Large intestine (tissue), 3 donors: ENCODE results near the gene STK39. TPM values are rescaled to one million over a fixed set of nuclear protein-coding genes. Genes with fewer than 3 reads are reported as not detected.
A peak's percentile ranks its signal among the peaks of the same experiment; 100 is the strongest.

Source experiments
- DNase-seq, 2 donors: peaks; one replicate each; pipeline versions ENCODE4 v3.0.0 to v3.0.0-alpha.2; 2013
- H3K27ac ChIP-seq: one replicate; pipeline ENCODE4 v1.5.1; 2013; ENCODE audit warnings: low read length
- H3K27me3 ChIP-seq: 2 replicates; pipeline ENCODE4 v1.6.1; 2013; ENCODE audit warnings: low read length; ENCODE audit not compliant: control insufficient read depth, insufficient read depth
- H3K36me3 ChIP-seq: 2 replicates; pipeline ENCODE4 v1.6.1; 2013; ENCODE audit warnings: low read length; ENCODE audit not compliant: control insufficient read depth, insufficient read depth
- H3K4me1 ChIP-seq: one replicate; pipeline ENCODE4 v1.6.1; 2013; ENCODE audit warnings: low read length; ENCODE audit not compliant: control insufficient read depth, insufficient read depth
- H3K4me3 ChIP-seq: one replicate; pipeline ENCODE4 v1.5.1; 2013; ENCODE audit warnings: low read length
- H3K9me3 ChIP-seq: one replicate; pipeline ENCODE4 v1.6.1; 2013; ENCODE audit warnings: mild to moderate bottlenecking, low read depth, low read length, moderate library complexity; ENCODE audit not compliant: control insufficient read depth
- WGBS: methylation state at CpG from one replicate; pipeline ENCODE4 v1.1.5; 2013; ENCODE audit warnings: low lambda C conversion rate; ENCODE audit not compliant: insufficient coverage; 5-methylcytosine and 5-hydroxymethylcytosine counted together
- polyA plus RNA-seq: library from polyadenylated mRNA; unstranded; fragments of 120-200 nt; gene quantifications from one replicate; pipeline ENCODE4 v1.2.1, GENCODE V29; 2013

The STK39 gene
- polyA plus RNA-seq, 1 donor: 22.4 TPM

DNA sequence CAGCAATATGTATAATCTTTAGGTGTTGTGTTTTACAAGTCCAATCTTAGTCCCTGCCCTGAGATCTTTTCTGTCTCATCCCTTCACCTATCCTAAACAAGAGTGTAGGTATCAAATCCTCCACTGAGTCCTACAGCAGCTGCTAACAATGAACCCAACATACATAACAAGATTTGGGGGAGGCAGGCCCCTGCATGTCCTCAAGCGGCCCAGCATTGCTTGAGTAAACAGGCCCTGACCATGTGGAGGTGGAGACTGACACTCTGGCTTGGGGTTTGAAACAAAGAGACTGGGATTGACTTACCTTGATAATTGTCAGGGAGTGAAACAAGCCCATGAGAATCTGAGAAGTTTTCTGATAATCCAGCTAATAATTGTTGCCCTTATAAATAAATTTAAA, 213.4 kb downstream of the STK39 start:
- Histone ChIP-seq H3K36me3 (peaks cover 5% of the 10 kb centered on the region), H3K4me1 (peaks cover 3% of the 10 kb centered on the region), H3K9me3 (no peaks in the 10 kb centered on the region), H3K27me3 (no peaks in the 10 kb centered on the region), H3K4me3 (no peak overlapping the region), H3K27ac (no peak overlapping the region)
- WGBS: no CpG with 5 or more reads among the region's 1 CpG
- DNase-seq: no peak

DNA sequence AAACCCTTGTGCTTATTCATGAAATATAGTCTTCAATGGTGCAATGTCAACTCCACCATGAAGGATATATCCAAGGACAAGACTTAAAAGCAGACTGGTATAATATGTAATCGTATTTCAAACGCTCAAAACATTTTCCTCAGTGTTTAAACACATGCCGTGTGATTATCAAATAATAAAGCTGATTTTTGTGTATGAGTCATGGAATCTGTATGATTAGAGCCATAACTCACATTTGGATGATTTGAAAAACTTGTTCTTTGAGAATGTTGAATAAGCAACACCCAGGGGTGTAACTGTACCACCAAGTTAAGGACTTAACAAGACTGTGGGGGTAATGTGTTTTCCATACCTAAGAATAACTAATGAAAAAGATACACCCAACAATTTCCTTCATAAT, 215.3 kb downstream of the STK39 start:
- no peaks in the 10 kb centered on the region for H3K9me3 ChIP-seq
- WGBS: 92% methylated on average over 2 of the region's 3 CpGs
- no peak overlapping the region for H3K4me3 ChIP-seq
- H3K27me3 ChIP-seq: no peaks in the 10 kb centered on the region
- DNase-seq: no peak
- H3K36me3 ChIP-seq: peaks cover 5% of the 10 kb centered on the region
- peaks cover 14% of the 10 kb centered on the region for H3K4me1 ChIP-seq
- no peak overlapping the region for H3K27ac ChIP-seq

DNA sequence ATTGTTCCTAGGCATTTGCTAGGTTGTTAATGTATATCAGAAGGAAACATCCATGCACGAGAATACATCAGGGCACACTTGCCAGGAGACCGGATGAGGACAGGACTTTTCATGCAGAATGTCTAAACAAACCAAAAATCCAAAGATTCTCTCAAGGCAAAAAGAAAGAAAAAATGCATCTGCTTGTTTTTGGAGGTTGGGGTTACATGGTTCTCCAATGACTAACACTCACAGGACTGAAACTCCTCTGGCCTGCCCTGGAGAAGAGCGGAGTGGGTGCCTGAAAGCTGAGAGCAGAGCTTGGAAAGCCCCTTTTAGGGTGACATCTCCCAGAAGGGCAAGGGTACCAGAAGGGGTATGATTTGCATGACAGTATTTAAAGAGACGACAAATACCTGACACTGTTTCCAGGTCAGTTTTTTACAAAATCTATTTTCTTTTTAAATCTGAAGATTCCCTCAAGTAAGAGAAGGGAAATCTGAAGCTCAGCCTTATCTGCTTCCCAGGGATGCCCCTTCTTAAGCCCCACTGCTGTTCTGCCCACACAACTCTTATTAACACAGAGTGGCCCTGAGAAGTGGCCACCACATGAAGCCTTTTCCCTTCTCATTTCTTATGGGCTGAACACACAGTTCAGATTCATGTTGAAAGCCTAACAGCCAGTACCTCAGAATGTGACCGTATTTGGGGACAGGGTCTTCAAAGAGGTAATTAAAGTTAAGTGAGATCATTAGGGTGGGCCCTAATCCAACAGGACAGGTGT, 216.4 kb downstream of the STK39 start:
- Histone ChIP-seq H3K27ac (no peak overlapping the region), H3K9me3 (no peaks in the 10 kb centered on the region)
- WGBS: 83% methylated on average over 1 of the region's 5 CpGs

DNA sequence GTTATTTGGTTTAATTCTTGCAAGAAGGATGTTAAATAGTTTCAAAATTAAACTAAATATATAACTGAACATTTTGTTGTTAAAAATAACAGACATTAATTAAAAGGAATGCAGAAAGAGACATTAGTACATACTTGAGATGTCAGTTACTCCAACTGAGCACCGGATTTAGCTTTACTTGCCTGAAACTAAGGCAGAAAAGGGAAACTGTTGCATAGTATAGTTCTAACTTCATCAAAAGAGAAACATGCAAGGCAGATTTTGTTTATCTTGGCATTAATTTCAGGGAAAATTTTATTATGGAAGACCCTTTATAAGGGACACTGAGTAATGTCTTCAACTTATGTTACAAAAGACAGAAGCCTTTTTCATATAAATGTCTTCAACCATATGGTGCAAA, 218.3 kb downstream of the STK39 start:
- no peak for DNase-seq
- Histone ChIP-seq H3K4me3 (no peak overlapping the region), H3K27me3 (no peaks in the 10 kb centered on the region), H3K27ac (no peak overlapping the region), H3K36me3 (no peaks in the 10 kb centered on the region), H3K9me3 (no peaks in the 10 kb centered on the region), H3K4me1 (peaks cover 22% of the 10 kb centered on the region)
- WGBS: no CpG with 5 or more reads among the region's 1 CpG

More for the DNA sequence above, 216.4 kb downstream of the STK39 start:
- H3K4me1 ChIP-seq: peaks cover 14% of the 10 kb centered on the region
- H3K36me3 ChIP-seq: peaks cover 5% of the 10 kb centered on the region
- no peaks in the 10 kb centered on the region for H3K27me3 ChIP-seq
- no peak for DNase-seq
- H3K4me3 ChIP-seq: no peak overlapping the region

DNA sequence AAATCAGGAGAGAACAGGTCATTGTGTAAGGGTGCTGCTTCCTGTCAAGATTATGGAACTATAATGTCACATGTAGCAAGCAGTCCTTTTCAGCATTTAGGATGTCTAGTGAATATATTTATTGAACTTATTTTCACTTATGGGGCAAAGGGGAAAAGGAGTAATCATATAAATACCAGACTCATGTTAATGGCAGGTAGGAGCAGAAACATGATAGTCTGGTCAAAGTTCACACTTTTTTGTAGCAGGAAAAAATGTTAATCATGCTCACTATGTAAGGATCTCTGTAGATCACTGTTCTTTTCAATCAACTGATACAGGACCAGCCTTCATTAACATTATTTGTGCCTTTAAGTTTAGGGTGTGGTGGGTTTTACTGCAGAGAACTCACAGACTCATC, 219.0 kb downstream of the STK39 start:
- H3K36me3 ChIP-seq: no peaks in the 10 kb centered on the region
- no peak overlapping the region for H3K27ac ChIP-seq
- peak; percentile 53 to 85 for DNase-seq
- H3K9me3 ChIP-seq: no peaks in the 10 kb centered on the region
- H3K4me3 ChIP-seq: no peak overlapping the region
- peaks cover 22% of the 10 kb centered on the region for H3K4me1 ChIP-seq
- H3K27me3 ChIP-seq: no peaks in the 10 kb centered on the region

DNA sequence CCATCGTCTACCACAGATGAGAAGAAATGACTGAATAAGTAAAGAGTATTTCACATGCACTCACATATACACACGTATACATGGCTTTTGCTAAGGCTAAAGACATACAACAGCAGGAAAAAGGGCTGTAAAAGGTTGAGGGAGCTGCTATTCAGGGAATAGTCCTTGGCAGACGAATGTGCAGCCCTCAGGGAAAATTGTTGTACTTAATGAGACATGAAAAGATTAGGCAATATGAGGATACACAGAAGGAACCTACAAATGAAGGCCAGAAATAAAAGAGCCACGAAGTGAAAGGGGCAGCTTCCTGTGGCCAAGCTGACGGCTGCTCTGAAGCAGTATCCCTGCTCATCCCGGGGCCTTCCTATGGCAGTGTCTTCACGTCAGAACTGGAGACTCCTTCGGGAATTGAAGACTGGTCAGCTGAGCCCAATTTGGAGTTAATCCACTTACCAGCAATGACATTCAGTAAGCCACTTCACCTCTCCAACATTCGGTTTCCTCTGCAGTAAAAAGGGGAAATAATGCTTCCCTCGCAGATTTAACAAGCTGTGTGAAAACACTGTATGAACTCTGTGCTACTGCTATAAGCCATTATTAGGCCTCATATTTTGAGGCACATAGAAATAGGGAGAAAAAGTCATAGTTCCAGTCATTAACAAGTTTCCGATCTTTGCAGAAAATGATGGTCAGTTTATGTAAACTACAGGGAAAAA, 221.8 kb downstream of the STK39 start:
- DNase-seq: peak in 1 of 2 donors; percentile 17
- WGBS: 65% methylated on average over 4 of the region's 11 CpGs
- Histone ChIP-seq H3K4me1 (peaks cover 22% of the 10 kb centered on the region), H3K27me3 (no peaks in the 10 kb centered on the region), H3K36me3 (no peaks in the 10 kb centered on the region), H3K27ac (peak overlapping the region; percentile 20), H3K9me3 (no peaks in the 10 kb centered on the region), H3K4me3 (no peak overlapping the region)

DNA sequence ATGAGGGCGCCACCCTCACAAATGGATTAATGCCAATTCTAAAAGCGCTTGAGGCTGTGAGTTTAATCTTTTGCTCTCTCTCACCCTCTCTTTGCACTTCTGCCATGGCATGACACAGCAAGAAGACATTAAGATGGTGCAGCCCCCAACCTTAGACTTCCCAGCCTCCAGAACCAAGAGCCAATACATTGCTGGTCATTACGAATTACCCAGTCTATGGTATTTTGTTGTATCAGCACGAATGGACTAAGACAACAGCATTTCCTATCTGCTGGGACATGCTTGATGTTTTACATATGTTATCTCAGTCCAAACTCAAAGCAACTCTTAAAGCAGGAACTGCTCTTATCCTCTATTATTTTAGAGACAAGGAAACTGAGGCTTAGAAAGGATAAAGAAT, 222.9 kb downstream of the STK39 start:
- Histone ChIP-seq H3K27ac (no peak overlapping the region), H3K4me1 (peaks cover 22% of the 10 kb centered on the region), H3K9me3 (no peaks in the 10 kb centered on the region), H3K4me3 (no peak overlapping the region), H3K36me3 (no peaks in the 10 kb centered on the region), H3K27me3 (no peaks in the 10 kb centered on the region)
- no CpG with 5 or more reads among the region's 4 CpGs for WGBS
- DNase-seq: no peak

DNA sequence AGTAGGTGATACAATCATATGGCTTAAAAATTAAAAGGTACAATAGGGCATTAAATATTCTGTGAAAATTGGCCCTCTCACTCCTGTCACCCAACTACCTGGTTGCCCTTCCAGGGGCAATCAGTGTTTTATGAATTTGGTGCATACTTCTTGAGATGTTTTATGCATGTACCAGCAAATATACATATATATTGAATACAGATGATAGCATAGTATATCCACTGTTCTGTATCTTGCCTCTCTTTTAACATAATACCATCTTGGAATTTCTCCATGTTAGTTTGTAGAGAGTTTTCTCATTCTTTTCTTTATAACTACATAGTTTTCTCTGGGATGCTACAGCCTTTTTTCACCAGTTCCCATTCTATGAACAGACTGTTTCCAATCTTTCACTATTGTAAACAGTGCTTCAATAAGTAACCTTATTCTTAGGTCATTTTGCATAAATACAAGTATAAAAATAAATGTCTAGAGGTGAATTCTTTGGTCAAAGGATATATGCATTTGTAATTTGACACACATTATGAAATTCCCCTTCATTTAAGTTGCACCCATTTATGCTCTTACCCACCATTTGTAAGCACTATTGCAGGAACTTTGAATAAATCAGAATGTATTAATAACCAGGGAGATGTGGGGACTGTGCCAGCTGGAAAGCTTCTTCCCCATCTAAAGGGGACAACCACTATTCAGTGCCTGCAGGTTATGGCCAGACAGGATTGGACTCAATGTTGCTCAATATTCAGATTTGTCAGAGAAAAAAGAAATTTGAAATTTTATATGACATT, 225.4 kb downstream of the STK39 start:
- no peak overlapping the region for H3K27ac ChIP-seq
- H3K4me1 ChIP-seq: peaks cover 12% of the 10 kb centered on the region
- no peaks in the 10 kb centered on the region for H3K27me3 ChIP-seq
- no peaks in the 10 kb centered on the region for H3K36me3 ChIP-seq
- no peaks in the 10 kb centered on the region for H3K9me3 ChIP-seq
- H3K4me3 ChIP-seq: no peak overlapping the region
- DNase-seq: no peak

DNA sequence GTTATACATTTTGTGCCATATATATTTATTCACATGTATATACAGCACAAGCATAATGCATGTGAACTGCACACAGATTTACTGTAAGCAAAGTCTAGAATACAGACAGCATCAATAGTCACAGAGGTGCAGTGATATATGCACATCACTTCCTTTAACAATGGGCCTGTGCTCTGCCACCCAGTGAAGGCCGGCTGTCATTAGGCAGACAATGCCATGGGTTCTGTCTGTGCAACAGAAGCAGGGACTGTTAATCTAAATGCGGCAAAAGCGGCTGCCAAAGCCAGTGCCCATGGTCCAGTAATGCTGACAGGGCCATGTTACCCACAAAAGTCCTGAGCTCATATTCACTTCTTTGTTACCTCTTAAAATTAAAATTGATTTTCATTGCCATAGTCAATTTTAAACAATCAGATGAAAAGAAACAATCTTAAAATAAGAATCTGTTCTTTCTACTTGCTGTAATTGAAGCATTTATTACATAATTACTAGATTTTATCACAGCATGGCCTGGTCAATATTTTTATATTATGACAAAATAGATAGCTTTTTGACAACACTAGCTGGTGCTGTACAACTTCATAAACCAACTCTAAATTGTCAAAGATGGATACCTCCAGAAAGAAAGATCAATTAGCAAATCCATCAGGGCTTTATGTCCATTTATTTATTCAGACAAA, 232.0 kb downstream of the STK39 start:
- no peaks in the 10 kb centered on the region for H3K27me3 ChIP-seq
- peaks cover 4% of the 10 kb centered on the region for H3K4me1 ChIP-seq
- 80% methylated on average over 1 of the region's 3 CpGs for WGBS
- peaks cover 7% of the 10 kb centered on the region for H3K36me3 ChIP-seq
- no peaks in the 10 kb centered on the region for H3K9me3 ChIP-seq
- H3K27ac ChIP-seq: no peak overlapping the region
- H3K4me3 ChIP-seq: no peak overlapping the region
- DNase-seq: no peak

DNA sequence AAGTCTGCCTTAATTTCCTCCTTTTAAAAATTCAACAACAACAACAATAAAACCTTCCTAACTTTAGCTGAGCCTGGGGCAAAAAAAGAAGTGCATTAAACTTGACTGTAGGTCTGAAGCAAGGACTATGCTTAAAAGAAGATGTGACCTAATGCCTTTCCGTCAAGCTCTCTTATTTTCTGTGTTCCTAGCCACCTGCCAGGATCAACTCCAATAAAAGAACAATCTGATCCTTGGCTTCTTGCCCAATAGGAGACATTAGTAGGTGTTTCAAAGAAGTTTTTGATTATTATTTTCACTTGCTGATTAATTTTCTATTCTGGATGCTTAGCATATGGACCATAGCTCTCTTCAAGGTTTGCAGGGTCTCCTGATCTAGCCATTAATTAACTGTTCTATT, 237.5 kb downstream of the STK39 start:
- WGBS: 60% methylated on average over 1 of the region's 1 CpG
- no peak for DNase-seq

More for the DNA sequence above, 237.5 kb downstream of the STK39 start:
- H3K27me3 ChIP-seq: no peaks in the 10 kb centered on the region
- H3K36me3 ChIP-seq: peaks cover 2% of the 10 kb centered on the region
- H3K27ac ChIP-seq: no peak overlapping the region
- no peaks in the 10 kb centered on the region for H3K9me3 ChIP-seq
- H3K4me3 ChIP-seq: no peak overlapping the region
- H3K4me1 ChIP-seq: peaks cover 14% of the 10 kb centered on the region
